Nephron (organoid): ENCODE data around the gene ASCC1.

Source experiments
- H3K27ac Mint-ChIP-seq, 3 experiments: 2 replicates each; pipeline ENCODE4 v1.8.0; 2020; ENCODE audit warnings: mixed read lengths in 3 of 3, mild to moderate bottlenecking in 2 of 3, moderate library complexity in 1 of 3
- H3K27me3 Mint-ChIP-seq: 2 replicates; pipeline ENCODE4 v1.8.0; 2021; ENCODE audit warnings: low read depth, mild to moderate bottlenecking, moderate library complexity, mixed read lengths
- H3K36me3 Mint-ChIP-seq: 2 replicates; pipeline ENCODE4 v1.8.0; 2020; ENCODE audit warnings: low read depth, mixed read lengths
- H3K4me1 Mint-ChIP-seq: 2 replicates; pipeline ENCODE4 v1.8.0; 2020; ENCODE audit warnings: mixed read lengths
- H3K4me3 Mint-ChIP-seq, 3 experiments: 2 replicates each; pipeline ENCODE4 v1.8.0; 2020; ENCODE audit warnings: mild to moderate bottlenecking in 3 of 3, mixed read lengths in 3 of 3, moderate library complexity in 2 of 3
- H3K9me3 Mint-ChIP-seq: 2 replicates; pipeline ENCODE4 v1.8.0; 2020; ENCODE audit warnings: mixed read lengths
- CTCF ChIP-seq, 3 experiments: fragments of 200-600 bp; sonication (generic); IDR thresholded peaks; one replicate each; pipeline ENCODE4 v1.5.0; 2021; ENCODE audit warnings: antibody characterized with exemption in 3 of 3; ENCODE audit not compliant: unreplicated experiment in 3 of 3

The ASCC1 gene

GRCh38 chr10:72173619-72174296, 42.3 kb downstream of the ASCC1 start:
- Mint-ChIP-seq H3K27me3 (no peaks in the 10 kb centered on the region), H3K27ac (peak overlapping the region in 2 of 3 experiments; percentile 37 to 40), H3K4me3 (no peak overlapping the region), H3K9me3 (no peaks in the 10 kb centered on the region), H3K4me1 (no peaks in the 10 kb centered on the region), H3K36me3 (peaks cover 30% of the 10 kb centered on the region)
- TF ChIP-seq CTCF (IDR thresholded peaks at IDR 0.05; ENCODE audit: unreplicated experiment in 3 of 3): no peak

GRCh38 chr10:72173262-72173618, 42.8 kb downstream of the ASCC1 start:
- no peak overlapping the region for H3K4me3 Mint-ChIP-seq

GRCh38 chr10:72171175-72171630, 44.9 kb downstream of the ASCC1 start:
- Mint-ChIP-seq H3K4me3 (no peak overlapping the region), H3K27me3 (no peaks in the 10 kb centered on the region), H3K4me1 (no peaks in the 10 kb centered on the region), H3K36me3 (peaks cover 25% of the 10 kb centered on the region), H3K9me3 (no peaks in the 10 kb centered on the region), H3K27ac (peak overlapping the region in 1 of 3 experiments; percentile 14)
- no peak for TF ChIP-seq CTCF (IDR thresholded peaks at IDR 0.05; ENCODE audit: unreplicated experiment in 3 of 3)

More at GRCh38 chr10:72173262-72173618, 42.8 kb downstream of the ASCC1 start:
- H3K9me3 Mint-ChIP-seq: no peaks in the 10 kb centered on the region
- H3K36me3 Mint-ChIP-seq: peaks cover 30% of the 10 kb centered on the region
- no peak for TF ChIP-seq CTCF (IDR thresholded peaks at IDR 0.05; ENCODE audit: unreplicated experiment in 3 of 3)
- peak overlapping the region in 1 of 3 experiments; percentile 37 for H3K27ac Mint-ChIP-seq
- H3K27me3 Mint-ChIP-seq: no peaks in the 10 kb centered on the region
- H3K4me1 Mint-ChIP-seq: no peaks in the 10 kb centered on the region

- no peak overlapping the region for H3K27ac Mint-ChIP-seq
- no peaks in the 10 kb centered on the region for H3K4me1 Mint-ChIP-seq
- peaks cover 25% of the 10 kb centered on the region for H3K36me3 Mint-ChIP-seq
- H3K4me3 Mint-ChIP-seq: no peak overlapping the region
- no peaks in the 10 kb centered on the region for H3K9me3 Mint-ChIP-seq
- TF ChIP-seq CTCF (IDR thresholded peaks at IDR 0.05; ENCODE audit: unreplicated experiment in 3 of 3): no peak
- no peaks in the 10 kb centered on the region for H3K27me3 Mint-ChIP-seq
Observed at GRCh38 chr10:72170733-72171132, 45.3 kb downstream of the ASCC1 start.

GRCh38 chr10:72170263-72170662, 45.8 kb downstream of the ASCC1 start:
- Mint-ChIP-seq H3K9me3 (no peaks in the 10 kb centered on the region), H3K36me3 (peaks cover 25% of the 10 kb centered on the region), H3K27ac (peak overlapping the region in 1 of 3 experiments; percentile 65), H3K4me3 (no peak overlapping the region), H3K4me1 (no peaks in the 10 kb centered on the region), H3K27me3 (no peaks in the 10 kb centered on the region)
- no peak for TF ChIP-seq CTCF (IDR thresholded peaks at IDR 0.05; ENCODE audit: unreplicated experiment in 3 of 3)

- H3K27ac Mint-ChIP-seq: no peak overlapping the region
- H3K9me3 Mint-ChIP-seq: no peaks in the 10 kb centered on the region
- H3K27me3 Mint-ChIP-seq: no peaks in the 10 kb centered on the region
Observed at GRCh38 chr10:72167118-72167517, 49.0 kb downstream of the ASCC1 start.

More at GRCh38 chr10:72167118-72167517, 49.0 kb downstream of the ASCC1 start:
- Mint-ChIP-seq H3K4me1 (no peaks in the 10 kb centered on the region), H3K4me3 (no peak overlapping the region), H3K36me3 (peaks cover 32% of the 10 kb centered on the region)
- TF ChIP-seq CTCF (IDR thresholded peaks at IDR 0.05; ENCODE audit: unreplicated experiment in 3 of 3): no peak
